Uterus (tissue), 4 donors: ENCODE data around the gene CYP26C1. TPM values are rescaled to one million over a fixed set of nuclear protein-coding genes. Genes with fewer than 3 reads are reported as not detected.

Experiments
- DNase-seq, 2 donors: peaks; one replicate each; pipeline ENCODE4 v3.0.0-alpha.2; 2019 to 2020
- H3K27ac ChIP-seq, 2 donors: fragments of 200-600 bp; sonication (generic); 1 replicate in 1 of 2; 2 replicates in 1 of 2; pipeline ENCODE4 v1.5.1; 2016 to 2018
- H3K27me3 ChIP-seq, 2 donors: fragments of 200-600 bp; sonication (generic); one replicate each; pipeline ENCODE4 v1.5.1; 2018 to 2019; ENCODE audit warnings: control low read depth in 1 of 2
- H3K36me3 ChIP-seq, 2 donors: fragments of 200-600 bp; sonication (generic); one replicate each; pipeline ENCODE4 v1.5.1; 2019; ENCODE audit warnings: control low read depth in 1 of 2
- H3K4me1 ChIP-seq, 2 donors: fragments of 200-600 bp; sonication (generic); one replicate each; pipeline ENCODE4 v1.5.1; 2018 to 2019; ENCODE audit warnings: control low read depth in 1 of 2
- H3K4me3 ChIP-seq, 2 donors: fragments of 200-600 bp; sonication (generic); 1 replicate in 1 of 2; 2 replicates in 1 of 2; pipeline ENCODE4 v1.5.1; 2018 to 2019; ENCODE audit warnings: mild to moderate bottlenecking in 1 of 2
- H3K9me3 ChIP-seq, 2 donors: fragments of 200-600 bp; sonication (generic); one replicate each; pipeline ENCODE4 v1.5.1; 2019; ENCODE audit warnings: control low read depth in 1 of 2
- CTCF ChIP-seq, 4 experiments: fragments of 200-600 bp in 2 of 4; fragments of 450-650 bp in 2 of 4; sonication (generic) in 2 of 4; IDR thresholded peaks; one replicate each; pipeline ENCODE4 v1.5.1; 2016 to 2019; ENCODE audit warnings: antibody characterized with exemption in 4 of 4, mild to moderate bottlenecking in 2 of 4, moderate library complexity in 1 of 4
- POLR2A ChIP-seq, 2 donors: fragments of 450-650 bp; IDR thresholded peaks; one replicate each; pipeline ENCODE4 v1.6.1; 2016; ENCODE audit warnings: antibody characterized with exemption in 2 of 2, mild to moderate bottlenecking in 1 of 2, moderate library complexity in 1 of 2
- intact Hi-C: fragments of 100-400 bp; cut with DNase I; formaldehyde crosslinking; loops from one replicate; pipeline ENCODE4 v1.15.1; 2023; ENCODE audit warnings: low total_unique reads
- total RNA-seq, 4 donors: library from RNA; depleted of rRNA in 3 of 4; stranded (reverse); fragments of >200 nt in 3 of 4; gene quantifications; one replicate each; pipeline versions ENCODE4 v1.1.0 to v1.2.4, GENCODE V29; 2014 to 2023
- donor health status: DM: yes; HTN: yes; CAD: no.

CYP26C1 gene
- total RNA-seq, 4 donors from 2014 or later = 0.15 to 0.41 TPM; not detected in 2

- no peak overlapping the region for H3K4me3 ChIP-seq
- no peaks in the 10 kb centered on the region for H3K4me1 ChIP-seq
- no peaks in the 10 kb centered on the region for H3K9me3 ChIP-seq
- no peaks in the 10 kb centered on the region for H3K27me3 ChIP-seq
- intact Hi-C loops = no loop called here
- TF ChIP-seq CTCF (IDR thresholded peaks at IDR 0.05) (no peak), POLR2A (IDR thresholded peaks at IDR 0.05) (no peak)
- DNase-seq = no peak
- H3K27ac ChIP-seq = no peak overlapping the region
- H3K36me3 ChIP-seq = no peaks in the 10 kb centered on the region
Measured at GRCh38 chr10:93083743-93084539, 23.3 kb downstream of the CYP26C1 start.

- no peak overlapping the region for H3K27ac ChIP-seq
- H3K27me3 ChIP-seq = no peaks in the 10 kb centered on the region
- TF ChIP-seq CTCF (IDR thresholded peaks at IDR 0.05) = no peak
- TF ChIP-seq POLR2A (IDR thresholded peaks at IDR 0.05) = no peak
- no peaks in the 10 kb centered on the region for H3K4me1 ChIP-seq
- no peak for DNase-seq
- intact Hi-C loops = no loop called here
- no peaks in the 10 kb centered on the region for H3K36me3 ChIP-seq
- no peaks in the 10 kb centered on the region for H3K9me3 ChIP-seq
- H3K4me3 ChIP-seq = no peak overlapping the region
Measured at GRCh38 chr10:93085272-93085859, 24.8 kb downstream of the CYP26C1 start.

GRCh38 chr10:93086289-93086688 is 25.7 kb downstream of the CYP26C1 start:
- intact Hi-C loops = no loop called here
- Histone ChIP-seq H3K27me3 (no peaks in the 10 kb centered on the region), H3K27ac (no peak overlapping the region), H3K9me3 (no peaks in the 10 kb centered on the region), H3K4me3 (no peak overlapping the region), H3K36me3 (no peaks in the 10 kb centered on the region), H3K4me1 (no peaks in the 10 kb centered on the region)
- no peak for DNase-seq
- TF ChIP-seq POLR2A (IDR thresholded peaks at IDR 0.05) (no peak), CTCF (IDR thresholded peaks at IDR 0.05) (no peak)

- Histone ChIP-seq H3K4me1 (no peaks in the 10 kb centered on the region), H3K36me3 (no peaks in the 10 kb centered on the region), H3K27ac (no peak overlapping the region), H3K9me3 (no peaks in the 10 kb centered on the region), H3K4me3 (no peak overlapping the region), H3K27me3 (no peaks in the 10 kb centered on the region)
- DNase-seq = no peak
- intact Hi-C loops = no loop called here
- TF ChIP-seq POLR2A (IDR thresholded peaks at IDR 0.05) (no peak), CTCF (IDR thresholded peaks at IDR 0.05) (no peak)
Measured at GRCh38 chr10:93087846-93088245, 27.2 kb downstream of the CYP26C1 start.

- no peaks in the 10 kb centered on the region for H3K27me3 ChIP-seq
- no peaks in the 10 kb centered on the region for H3K9me3 ChIP-seq
- no peak for TF ChIP-seq POLR2A (IDR thresholded peaks at IDR 0.05)
- no peak for TF ChIP-seq CTCF (IDR thresholded peaks at IDR 0.05)
- intact Hi-C loops = no loop called here
- H3K27ac ChIP-seq = no peak overlapping the region
- DNase-seq = no peak
- H3K4me1 ChIP-seq = no peaks in the 10 kb centered on the region
- no peaks in the 10 kb centered on the region for H3K36me3 ChIP-seq
- no peak overlapping the region for H3K4me3 ChIP-seq
Measured at GRCh38 chr10:93088466-93088865, 27.9 kb downstream of the CYP26C1 start.
